HepG2 (cell line): Measurements from ENCODE around the gene ATR. TPM values are rescaled to one million over a fixed set of nuclear protein-coding genes. Genes with fewer than 3 reads are reported as not detected.
A peak's percentile ranks its signal among the peaks of the same experiment; 100 is the strongest.

ENCODE experiments used
- ATAC-seq: fragments of 200-7000 bp; cut with Tn5 transposase; 3 replicates; pipeline ENCODE4 v1.9.1; 2020; ENCODE audit warnings: mild to moderate bottlenecking, moderate library complexity
- BruUV-seq: library from RNA; stranded (reverse); fragments of 400-500 nt; replicated peaks from 2 replicates; lab custom pipeline; 2021; lab: Mats Ljungman, UMichigan
- CTCF ChIA-PET: fragments of 300-600 bp; formaldehyde crosslinking; extraction: SDS; loops from one replicate; lab custom pipeline; 2021; ENCODE audit warnings: low total read pairs, inconsistent platforms, low intra/inter-chr PET ratio; lab: Yijun Ruan, JAX
- POLR2A ChIA-PET: fragments of 350-600 bp; sonication (Branson Sonifier 250); formaldehyde crosslinking; loops from one replicate; lab custom pipeline; 2020; ENCODE audit warnings: antibody characterized with exemption, inconsistent platforms; lab: Yijun Ruan, JAX
- DNase-seq: peaks from one replicate; pipeline ENCODE4 v3.0.0-alpha.2; 2015; ENCODE audit warnings: low spot score
- FAIRE-seq: peaks from 3 replicates; lab custom pipeline; 2011; peaks lifted over from hg19 to GRCh38; lab: Jason Lieb, UNC
- H2AFZ ChIP-seq: one replicate; pipeline ENCODE4 v1.6.1; 2011; ENCODE audit warnings: low read length, inconsistent platforms
- H3K27ac ChIP-seq: fragments of 300-600 bp; 3 replicates; pipeline ENCODE4 v1.8.0; 2011; ENCODE audit warnings: mixed run types, mild to moderate bottlenecking, mixed read lengths, low read length, inconsistent platforms; ENCODE audit not compliant: insufficient read depth; ENCODE audit errors: extremely low read length
- H3K27me3 ChIP-seq, 2 experiments: fragments of 200-600 bp in 1 of 2; 2 replicates in 1 of 2; 3 replicates in 1 of 2; pipeline versions ENCODE4 v1.6.0 to v1.8.0; 2011; ENCODE audit warnings: low read length in 2 of 2, mild to moderate bottlenecking in 2 of 2, moderate library complexity in 2 of 2, inconsistent platforms in 1 of 2; ENCODE audit not compliant: insufficient read depth in 2 of 2, control insufficient read depth in 1 of 2
- H3K36me3 ChIP-seq, 2 experiments: fragments of 200-600 bp in 1 of 2; replicated peaks in 1 of 2; 2 replicates in 1 of 2; 3 replicates in 1 of 2; pipeline versions ENCODE4 v1.5.1 to v1.8.0; 2011; ENCODE audit warnings: low read length in 2 of 2, inconsistent platforms in 1 of 2; ENCODE audit not compliant: insufficient read depth in 2 of 2, control insufficient read depth in 1 of 2
- H3K4me1 ChIP-seq: 2 replicates; pipeline ENCODE4 v1.5.1; 2012; ENCODE audit warnings: low read length, inconsistent platforms; ENCODE audit not compliant: insufficient read depth
- H3K4me2 ChIP-seq: 2 replicates; pipeline ENCODE4 v1.6.0; 2011; ENCODE audit warnings: low read depth, low read length, inconsistent platforms
- H3K4me3 ChIP-seq, 3 experiments: fragments of 200-600 bp in 1 of 3; sonication (generic), shearing (Covaris generic) in 1 of 3; replicated peaks in 1 of 3; 2 replicates each; pipeline ENCODE4 v1.5.1; 2011 to 2016; ENCODE audit warnings: low read length in 3 of 3, inconsistent platforms in 2 of 3, low read depth in 2 of 3, mild to moderate bottlenecking in 2 of 3, control low read depth in 1 of 3, mixed read lengths in 1 of 3; ENCODE audit not compliant: insufficient read depth in 1 of 3
- H3K79me2 ChIP-seq: one replicate; pipeline ENCODE4 v1.6.1; 2011; ENCODE audit warnings: low read length, inconsistent platforms; ENCODE audit not compliant: insufficient read depth
- H3K9ac ChIP-seq: 2 replicates; pipeline ENCODE4 v1.6.0; 2011; ENCODE audit warnings: mild to moderate bottlenecking, low read depth, low read length, inconsistent platforms; ENCODE audit not compliant: insufficient read depth
- H3K9me3 ChIP-seq: 2 replicates; pipeline ENCODE4 v1.5.1; 2012; ENCODE audit warnings: mild to moderate bottlenecking, low read length
- H4K20me1 ChIP-seq: 2 replicates; pipeline ENCODE4 v1.6.0; 2011; ENCODE audit warnings: inconsistent platforms, mild to moderate bottlenecking, low read length, moderate library complexity; ENCODE audit not compliant: insufficient read depth
- BHLHE40 ChIP-seq: IDR thresholded peaks from 2 replicates; pipeline ENCODE4 v1.6.1; 2011; ENCODE audit warnings: low read length, improper control_type of control experiment
- CAMTA2 ChIP-seq: sonication (generic); formaldehyde crosslinking; IDR thresholded peaks from 2 replicates; pipeline ENCODE4 v1.4.0; 2020; ENCODE audit warnings: mild to moderate bottlenecking, missing genetic modification reagents, borderline replicate concordance
- FOXC1 ChIP-seq: sonication (generic); formaldehyde crosslinking; IDR thresholded peaks from 2 replicates; pipeline ENCODE4 v1.8.0; 2022; ENCODE audit warnings: mild to moderate bottlenecking, missing genetic modification reagents, borderline replicate concordance
- HINFP ChIP-seq: sonication (generic); formaldehyde crosslinking; IDR thresholded peaks from 2 replicates; pipeline ENCODE4 v1.4.0; 2020; ENCODE audit warnings: low read depth, mild to moderate bottlenecking, missing genetic modification reagents
- JUNB ChIP-seq: sonication (generic); formaldehyde crosslinking; IDR thresholded peaks from 2 replicates; pipeline ENCODE4 v1.8.0; 2022; ENCODE audit warnings: missing genetic modification reagents, mild to moderate bottlenecking, borderline replicate concordance
- MXD3 ChIP-seq: IDR thresholded peaks from 2 replicates; pipeline ENCODE4 v1.6.1; 2016; ENCODE audit warnings: mild to moderate bottlenecking, missing biosample characterization, missing genetic modification reagents
- POLR2AphosphoS2 ChIP-seq: IDR thresholded peaks from 2 replicates; pipeline ENCODE4 v1.6.1; 2011; ENCODE audit warnings: low read depth, low read length, improper control_type of control experiment
- THAP8 ChIP-seq: sonication (generic); formaldehyde crosslinking; IDR thresholded peaks from 2 replicates; pipeline ENCODE4 v1.5.1; 2020; ENCODE audit warnings: missing genetic modification reagents, mild to moderate bottlenecking, borderline replicate concordance
- YEATS4 ChIP-seq: sonication (generic); formaldehyde crosslinking; IDR thresholded peaks from 2 replicates; pipeline ENCODE4 v1.4.0; 2020; ENCODE audit warnings: missing genetic modification reagents, borderline replicate concordance
- ZBTB14 ChIP-seq: sonication (generic); formaldehyde crosslinking; IDR thresholded peaks from 2 replicates; pipeline ENCODE4 v1.4.0; 2020; ENCODE audit warnings: missing genetic modification reagents
- ZFP41 ChIP-seq: sonication (generic); formaldehyde crosslinking; IDR thresholded peaks from 2 replicates; pipeline ENCODE4 v1.4.0; 2020; ENCODE audit warnings: mild to moderate bottlenecking, missing genetic modification reagents, borderline replicate concordance
- ZNF235 ChIP-seq: sonication (generic); formaldehyde crosslinking; IDR thresholded peaks from 2 replicates; pipeline ENCODE4 v1.8.1; 2023; ENCODE audit warnings: mild to moderate bottlenecking, missing genetic modification reagents, borderline replicate concordance
- ZNF512B ChIP-seq: sonication (generic); formaldehyde crosslinking; IDR thresholded peaks from 2 replicates; pipeline ENCODE4 v1.5.1; 2020; ENCODE audit warnings: missing genetic modification reagents, mild to moderate bottlenecking, borderline replicate concordance
- ZNF543 ChIP-seq: sonication (generic); formaldehyde crosslinking; IDR thresholded peaks from 2 replicates; pipeline ENCODE4 v1.4.0; 2020; ENCODE audit warnings: mild to moderate bottlenecking, missing genetic modification reagents
- ZSCAN12 ChIP-seq: sonication (generic); formaldehyde crosslinking; IDR thresholded peaks from 2 replicates; pipeline ENCODE4 v1.9.0; 2021; ENCODE audit warnings: mild to moderate bottlenecking, missing genetic modification reagents
- WGBS: methylation state at CpG from one replicate; pipeline ENCODE4 v1.1.6; 2017; ENCODE audit warnings: low lambda C conversion rate; 5-methylcytosine and 5-hydroxymethylcytosine counted together
- in situ Hi-C: cut with HindIII; loops from 2 replicates; pipeline ENCODE4 v1.10.0; 2017; ENCODE audit warnings: low pct_unique_long_range_greater_than_20kb; ENCODE audit not compliant: extremely low pct_ligation_motif_present
- intact Hi-C: fragments of 100-400 bp; cut with micrococcal nuclease; formaldehyde crosslinking; loops from one replicate; pipeline ENCODE4 v1.10.0; 2022; ENCODE audit not compliant: unreplicated experiment
- polyA plus RNA-seq, 8 experiments: library from polyadenylated mRNA; depleted of rRNA in 3 of 8; stranded (reverse) in 7 of 8; unstranded in 1 of 8; fragments of >200 nt; fragmentation: Illumina TruSeq in 4 of 8; extraction: Trizol in 4 of 8; gene quantifications; 2 replicates each; pipeline versions ENCODE4 v1.2.1 to v1.2.3, GENCODE V29; 2011 to 2016; ENCODE audit warnings: low read depth in 4 of 8, missing spikeins in 1 of 8, mixed read lengths in 1 of 8; ENCODE audit not compliant: insufficient read depth in 1 of 8
- total RNA-seq, 5 experiments: library from RNA; depleted of rRNA; stranded (reverse); fragments of >200 nt; fragmentation: Illumina TruSeq; extraction: Trizol; gene quantifications; 2 replicates each; pipeline ENCODE4 v1.2.3, GENCODE V29; 2016; ENCODE audit warnings: low read depth in 1 of 5

Gene ATR
- total and polyA plus RNA-seq, 2 of the 13 experiments (the other 11 are each of a cell fraction or from before 2014, with no cell fraction given): 6.6 to 17.0 TPM

- BruUV-seq: no TSS peak
- DNase-seq (peak; percentile 86), ATAC-seq (peak; percentile 93), FAIRE-seq (peak; percentile 18)
- H3K27me3 ChIP-seq: no peaks in the 10 kb centered on the region; a peak in 1 of 5 replicates
- peaks cover 29% of the 10 kb centered on the region for H3K4me1 ChIP-seq
- POLR2A ChIA-PET: interaction anchor here (0.5 to 2.1 kb wide), 7 partner anchors 14 to 405 kb away, joined by 3 to 14 read pairs (median 4); partner anchors contain the start of genes ATR, TRPC1 and U2SURP
- H4K20me1 ChIP-seq: no peaks in the 10 kb centered on the region
- H3K9ac ChIP-seq: peak within 1 kb of the TSS; percentile 77
- H3K4me2 ChIP-seq: peak within 1 kb of the TSS; percentile 87
- no peaks in the 10 kb centered on the region for H3K9me3 ChIP-seq
- H3K4me3 ChIP-seq: peak within 1 kb of the TSS; percentile 80 to 83 (median 80)
- no peaks in the 10 kb centered on the region for H3K36me3 ChIP-seq
- 1% methylated on average over 18 of the region's 56 CpGs for WGBS
- intact Hi-C loops: loop anchor here (1.0 to 2.0 kb wide), 3 partner anchors 18 to 129 kb away; partner anchors contain the start of genes ATR and TRPC1
- H2AFZ ChIP-seq: peak within 1 kb of the TSS; percentile 98
- H3K27ac ChIP-seq: peak within 1 kb of the TSS; percentile 82
- in situ Hi-C loops: no loop called here
- CTCF ChIA-PET: no interaction called here
- peaks cover 17% of the 10 kb centered on the region for H3K79me2 ChIP-seq
- peak; percentile 48; the same call in 1 of the 2 replicates for TF ChIP-seq FOXC1 (CRISPR knock-in tag)
- TF ChIP-seq ZNF543 (CRISPR knock-in tag): peak; percentile 25; the same call in 1 of the 2 replicates
- TF ChIP-seq HINFP (CRISPR knock-in tag): peak; percentile 74; the same call in 1 of the 2 replicates
- TF ChIP-seq BHLHE40: no peak; the same call in 1 of the 2 replicates
- TF ChIP-seq YEATS4 (CRISPR knock-in tag): peak; percentile 83
- peak; percentile 91; the same call in 1 of the 2 replicates for TF ChIP-seq THAP8
- TF ChIP-seq CAMTA2: peak; percentile 41; the same call in 1 of the 2 replicates
- TF ChIP-seq MXD3: peak; percentile 67
- peak; percentile 99 for TF ChIP-seq ZNF512B (CRISPR knock-in tag)
- peak; percentile 62; the same call in 1 of the 2 replicates for TF ChIP-seq ZSCAN12 (CRISPR knock-in tag)
- peak; percentile 91; the same call in 1 of the 2 replicates for TF ChIP-seq ZFP41
- TF ChIP-seq ZBTB14 (CRISPR knock-in tag): 0 out of 2 replicates have a peak, but pooled peaks have one; percentile 15
- peak; percentile 77; the same call in 1 of the 2 replicates for TF ChIP-seq ZNF235
- TF ChIP-seq POLR2AphosphoS2: no peak
- TF ChIP-seq JUNB: no peak
Observed at GRCh38 chr3:142595951-142596725, 17.6 kb upstream of the ATR start, which contains the start of gene PLS1. Gene PLS1 (plus strand): TSS chr3:142596393. CDS start chr3:142664238, 67,845 bp downstream.
